Neural cell (in vitro differentiated cells): Measurements from ENCODE around the gene HS1BP3. TPM values are rescaled to one million over a fixed set of nuclear protein-coding genes. Genes with fewer than 3 reads are reported as not detected.

Experiments used
- H2AFZ ChIP-seq: fragments of 200-600, 300-800 bp; sonication (generic), shearing (Covaris generic); 2 replicates; pipeline ENCODE4 v1.6.0; 2014; ENCODE audit warnings: low read depth, mild to moderate bottlenecking, antibody characterized with exemption, low read length, moderate library complexity
- H3F3A ChIP-seq: fragments of 200-600 bp; shearing (Covaris generic); 2 replicates; pipeline ENCODE4 v1.6.1; 2016; ENCODE audit warnings: mild to moderate bottlenecking, moderate library complexity, mixed read lengths, antibody characterized with exemption, low read length; ENCODE audit not compliant: insufficient read depth, poor library complexity, severe bottlenecking
- H3K27ac ChIP-seq: fragments of 200-600, 300-800 bp; sonication (generic), shearing (Covaris generic); 2 replicates; pipeline ENCODE4 v1.5.1; 2014; ENCODE audit warnings: mild to moderate bottlenecking, low read length, moderate library complexity
- H3K27me3 ChIP-seq: fragments of 300-800, 200-600 bp; sonication (generic), shearing (Covaris generic); 2 replicates; pipeline ENCODE4 v1.6.0; 2014; ENCODE audit warnings: mild to moderate bottlenecking, low read depth, low read length, moderate library complexity; ENCODE audit not compliant: insufficient read depth
- H3K36me3 ChIP-seq: fragments of 300-800, 200-600 bp; sonication (generic), shearing (Covaris generic); 2 replicates; pipeline ENCODE4 v1.5.1; 2014; ENCODE audit warnings: mild to moderate bottlenecking, antibody characterized with exemption, low read length, moderate library complexity; ENCODE audit not compliant: insufficient read depth
- H3K4me2 ChIP-seq: fragments of 300-800, 200-600 bp; sonication (generic), shearing (Covaris generic); 2 replicates; pipeline ENCODE4 v1.6.0; 2014; ENCODE audit warnings: mild to moderate bottlenecking, low read length
- H3K4me3 ChIP-seq: fragments of 300-800, 200-600 bp; sonication (generic), shearing (Covaris generic); 2 replicates; pipeline ENCODE4 v1.5.1; 2014; ENCODE audit warnings: mild to moderate bottlenecking, low read length, moderate library complexity
- H3K79me2 ChIP-seq: fragments of 200-600 bp; shearing (Covaris generic); replicated peaks from 2 replicates; pipeline ENCODE4 v1.6.0; 2014; ENCODE audit warnings: mild to moderate bottlenecking, low read length, moderate library complexity; ENCODE audit not compliant: insufficient read depth
- H3K9ac ChIP-seq: fragments of 300-800, 200-600 bp; sonication (generic), shearing (Covaris generic); 2 replicates; pipeline ENCODE4 v1.6.1; 2016; ENCODE audit warnings: mild to moderate bottlenecking, low read length, mixed read lengths
- H3K9me2 ChIP-seq: fragments of 200-600 bp; shearing (Covaris generic); 2 replicates; pipeline ENCODE4 v1.6.1; 2016; ENCODE audit warnings: mild to moderate bottlenecking, low read length, mixed read lengths; ENCODE audit not compliant: insufficient read depth
- H3K9me3 ChIP-seq: fragments of 200-600, 300-800 bp; sonication (generic), shearing (Covaris generic); 2 replicates; pipeline ENCODE4 v1.6.1; 2016; ENCODE audit warnings: mild to moderate bottlenecking, mixed run types, low read length, moderate library complexity, mixed read lengths
- H4K20me1 ChIP-seq: fragments of 200-600 bp; shearing (Covaris generic); 2 replicates; pipeline ENCODE4 v1.6.1; 2016; ENCODE audit warnings: mild to moderate bottlenecking, mixed run types; ENCODE audit not compliant: insufficient read depth
- CTCF ChIP-seq: fragments of 450-650 bp; IDR thresholded peaks from 2 replicates; pipeline ENCODE4 v1.5.1; 2014; ENCODE audit warnings: antibody characterized with exemption, mild to moderate bottlenecking, moderate library complexity; ENCODE audit not compliant: poor library complexity, severe bottlenecking
- EP300 ChIP-seq: fragments of 450-650 bp; conservative IDR thresholded peaks from 2 replicates; pipeline ENCODE4 v1.6.1; 2014; ENCODE audit warnings: antibody characterized with exemption, mild to moderate bottlenecking, moderate library complexity; ENCODE audit not compliant: poor library complexity, severe bottlenecking
- EZH2 ChIP-seq: fragments of 200-600, 300-800 bp; shearing (Covaris generic), sonication (generic); IDR thresholded peaks from 2 replicates; pipeline ENCODE4 v1.6.1; 2014; ENCODE audit warnings: antibody characterized with exemption, low read length, borderline replicate concordance, mild to moderate bottlenecking; ENCODE audit not compliant: insufficient read depth, poor library complexity, severe bottlenecking
- MXI1 ChIP-seq: fragments of 450-650 bp; conservative IDR thresholded peaks from 2 replicates; pipeline ENCODE4 v1.6.1; 2014; ENCODE audit warnings: antibody characterized with exemption, mild to moderate bottlenecking; ENCODE audit not compliant: poor library complexity, severe bottlenecking
- POLR2AphosphoS5 ChIP-seq: IDR thresholded peaks from 2 replicates; pipeline ENCODE4 v1.6.1; 2012
- RAD21 ChIP-seq: fragments of 450-650 bp; conservative IDR thresholded peaks from 2 replicates; pipeline ENCODE4 v1.6.1; 2014; ENCODE audit warnings: antibody characterized with exemption, mild to moderate bottlenecking, moderate library complexity
- REST ChIP-seq: IDR thresholded peaks from 2 replicates; pipeline ENCODE4 v1.6.1; 2012; ENCODE audit warnings: borderline replicate concordance
- SMC3 ChIP-seq: fragments of 450-650 bp; conservative IDR thresholded peaks from 2 replicates; pipeline ENCODE4 v1.6.1; 2014; ENCODE audit warnings: antibody characterized with exemption, mild to moderate bottlenecking, moderate library complexity; ENCODE audit not compliant: poor library complexity
- TAF1 ChIP-seq: IDR thresholded peaks from 2 replicates; pipeline ENCODE4 v1.6.1; 2012; ENCODE audit warnings: low read depth
- polyA plus RNA-seq: library from polyadenylated mRNA; depleted of rRNA; stranded (reverse); fragments of >200 nt; gene quantifications from 2 replicates; pipeline ENCODE4 v1.2.3, GENCODE V29; 2014

The HS1BP3 gene
- polyA plus RNA-seq, 1 donor from 2014 or later: 8.9 TPM

DNA sequence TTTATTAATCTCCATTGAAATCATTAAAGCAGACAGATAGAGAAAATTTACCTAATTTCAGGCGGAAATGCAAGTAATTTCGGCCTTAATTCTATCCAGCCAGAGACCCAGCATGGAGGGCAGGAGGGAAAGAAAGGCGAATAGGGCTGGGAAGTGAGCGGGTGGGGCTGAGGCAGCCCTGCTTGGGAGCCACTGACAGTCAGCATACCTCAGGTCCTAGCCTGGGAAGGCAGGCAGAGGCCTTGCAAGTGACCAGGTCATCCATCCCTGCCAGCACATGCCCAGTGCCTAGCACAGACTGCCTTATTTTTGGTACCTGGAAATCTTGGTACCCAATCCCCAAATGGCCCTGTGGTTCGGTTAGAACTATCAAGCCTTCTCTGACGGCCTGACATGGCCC, 17.6 kb upstream of the HS1BP3 start:
- no peaks in the 10 kb centered on the region for H3K9me3 ChIP-seq
- H3K27ac ChIP-seq: no peak overlapping the region
- H3K9ac ChIP-seq: no peak overlapping the region
- H2AFZ ChIP-seq: no peak overlapping the region
- no peaks in the 10 kb centered on the region for H3F3A ChIP-seq
- H3K36me3 ChIP-seq: no peaks in the 10 kb centered on the region
- no peaks in the 10 kb centered on the region for H4K20me1 ChIP-seq
- H3K4me2 ChIP-seq: no peak overlapping the region
- peaks cover 96% of the 10 kb centered on the region for H3K27me3 ChIP-seq
- no peaks in the 10 kb centered on the region for H3K79me2 ChIP-seq
- H3K9me2 ChIP-seq: no peaks in the 10 kb centered on the region
- H3K4me3 ChIP-seq: peak overlapping the region; percentile 72
- no peak for TF ChIP-seq EZH2
- no peak for TF ChIP-seq RAD21
- no peak for TF ChIP-seq POLR2AphosphoS5
- no peak for TF ChIP-seq EP300
- TF ChIP-seq MXI1: no peak
- no peak for TF ChIP-seq REST
- no peak for TF ChIP-seq SMC3
- TF ChIP-seq CTCF: no peak
- no peak for TF ChIP-seq TAF1

DNA sequence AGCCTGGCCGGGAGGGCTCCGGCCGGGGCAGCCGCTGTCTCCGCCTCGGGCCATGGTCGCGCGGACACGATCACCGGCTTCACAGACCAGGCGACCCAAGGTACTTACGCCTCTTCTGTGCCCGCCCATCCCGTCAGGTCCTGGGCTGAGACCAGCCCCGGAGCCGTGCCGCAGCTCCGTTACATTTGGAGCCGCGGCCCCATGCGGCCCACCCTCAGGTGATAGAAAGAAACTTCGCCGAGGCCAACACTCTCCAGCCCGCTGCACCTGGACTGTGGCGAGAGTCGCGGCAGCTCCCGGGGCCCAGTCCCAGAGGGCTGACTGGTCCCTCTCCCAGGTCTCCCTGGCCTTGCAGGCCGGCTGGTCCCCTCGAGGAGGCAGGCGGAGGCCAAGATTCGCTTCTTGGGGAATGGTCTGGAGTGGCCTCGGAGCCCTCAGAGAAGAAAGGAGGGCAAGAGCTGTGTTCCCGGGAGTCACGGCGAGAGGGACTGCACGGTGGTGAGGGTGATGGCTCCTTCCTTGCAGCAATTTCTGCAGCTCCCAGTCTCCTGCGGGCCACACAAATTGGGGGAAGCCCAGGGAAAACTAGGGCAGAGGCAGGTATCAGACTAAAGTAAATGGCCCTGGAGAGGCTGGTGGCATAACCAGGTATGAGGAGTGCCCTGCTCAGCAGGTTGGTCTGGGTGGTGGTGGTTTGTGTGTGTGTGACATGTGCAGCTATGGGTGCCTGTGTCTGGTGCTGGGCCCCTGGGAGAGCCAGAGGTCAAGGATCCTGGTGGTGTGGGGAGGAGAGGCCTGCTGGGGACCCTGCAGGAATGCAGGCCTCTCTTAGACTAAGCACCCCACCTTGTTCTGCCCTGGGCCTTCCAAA, 16.9 kb upstream of the HS1BP3 start:
- peaks cover 96% of the 10 kb centered on the region for H3K27me3 ChIP-seq
- peak overlapping the region; percentile 72 for H3K4me3 ChIP-seq
- TF ChIP-seq SMC3 (no peak), POLR2AphosphoS5 (no peak), RAD21 (no peak), CTCF (no peak), MXI1 (no peak), EZH2 (no peak), TAF1 (no peak)
- H3K79me2 ChIP-seq: no peaks in the 10 kb centered on the region
- H2AFZ ChIP-seq: no peak overlapping the region
- H4K20me1 ChIP-seq: no peaks in the 10 kb centered on the region
- no peaks in the 10 kb centered on the region for H3F3A ChIP-seq
- H3K9me2 ChIP-seq: no peaks in the 10 kb centered on the region
- peak overlapping the region; percentile 19 for H3K4me2 ChIP-seq
- H3K9me3 ChIP-seq: no peaks in the 10 kb centered on the region
- peak overlapping the region; percentile 49 for H3K9ac ChIP-seq
- no peaks in the 10 kb centered on the region for H3K36me3 ChIP-seq
- no peak overlapping the region for H3K27ac ChIP-seq
